ENCODE measurements around the gene CHPF2.
A peak's percentile ranks its signal among the peaks of the same experiment; 100 is the strongest.

Gene CHPF2

GRCh38 chr7:151242159-151243044 lies 10.1 kb downstream of the CHPF2 start:
- 88 to 91% methylated on average over 16 to 18 of the region's 20 CpGs for WGBS, 2 experiments (ENCODE audit: insufficient coverage in 2 of 2)
- no peaks in the 10 kb centered on the region for H3K9me3 ChIP-seq (ENCODE audit: control insufficient read depth, low read length)
- H3K36me3 ChIP-seq (ENCODE audit: control insufficient read depth, insufficient read depth, low read length) = peaks cover 48% of the 10 kb centered on the region
- peaks cover 19% of the 10 kb centered on the region for H3K4me1 ChIP-seq (ENCODE audit: control insufficient read depth, insufficient read depth, low read length, poor library complexity, severe bottlenecking)
- no peak overlapping the region for H3K4me3 ChIP-seq (ENCODE audit: extremely low read depth, insufficient read depth, low read length, poor library complexity, severe bottlenecking)
- H3K27ac ChIP-seq (ENCODE audit: low read depth, low read length, severe bottlenecking) = no peak overlapping the region

GRCh38 chr7:151243045-151243349 lies 10.7 kb downstream of the CHPF2 start:
- H3K4me1 ChIP-seq (ENCODE audit: control insufficient read depth, insufficient read depth, low read length, poor library complexity, severe bottlenecking) = peaks cover 21% of the 10 kb centered on the region
- no peak overlapping the region for H3K27ac ChIP-seq (ENCODE audit: low read depth, low read length, severe bottlenecking)
- H3K36me3 ChIP-seq (ENCODE audit: control insufficient read depth, insufficient read depth, low read length) = peaks cover 42% of the 10 kb centered on the region
- WGBS, 2 experiments (ENCODE audit: insufficient coverage in 2 of 2) = 54 to 86% methylated on average over 1 to 2 of the region's 2 CpGs
- no peaks in the 10 kb centered on the region for H3K9me3 ChIP-seq (ENCODE audit: control insufficient read depth, low read length)
- no peak overlapping the region for H3K4me3 ChIP-seq (ENCODE audit: extremely low read depth, insufficient read depth, low read length, poor library complexity, severe bottlenecking)

GRCh38 chr7:151243408-151244195 lies 11.3 kb downstream of the CHPF2 start:
- H3K9me3 ChIP-seq (ENCODE audit: control insufficient read depth, low read length) = no peaks in the 10 kb centered on the region
- no peak overlapping the region for H3K4me3 ChIP-seq (ENCODE audit: extremely low read depth, insufficient read depth, low read length, poor library complexity, severe bottlenecking)
- peaks cover 21% of the 10 kb centered on the region for H3K4me1 ChIP-seq (ENCODE audit: control insufficient read depth, insufficient read depth, low read length, poor library complexity, severe bottlenecking)
- H3K27ac ChIP-seq (ENCODE audit: low read depth, low read length, severe bottlenecking) = no peak overlapping the region
- peaks cover 36% of the 10 kb centered on the region for H3K36me3 ChIP-seq (ENCODE audit: control insufficient read depth, insufficient read depth, low read length)
- 68 to 79% methylated on average over 12 of the region's 17 CpGs for WGBS, 2 experiments (ENCODE audit: insufficient coverage in 2 of 2)

GRCh38 chr7:151244196-151244840 lies 12.0 kb downstream of the CHPF2 start:
- Histone ChIP-seq H3K27ac (ENCODE audit: low read depth, low read length, severe bottlenecking) (no peak overlapping the region), H3K36me3 (ENCODE audit: control insufficient read depth, insufficient read depth, low read length) (peaks cover 29% of the 10 kb centered on the region), H3K9me3 (ENCODE audit: control insufficient read depth, low read length) (no peaks in the 10 kb centered on the region), H3K4me1 (ENCODE audit: control insufficient read depth, insufficient read depth, low read length, poor library complexity, severe bottlenecking) (peaks cover 21% of the 10 kb centered on the region), H3K4me3 (ENCODE audit: extremely low read depth, insufficient read depth, low read length, poor library complexity, severe bottlenecking) (no peak overlapping the region)
- 42% methylated on average over 3 of the region's 10 CpGs for WGBS, 2 experiments (ENCODE audit: insufficient coverage in 2 of 2)

- peak overlapping the region; percentile 19 for H3K4me3 ChIP-seq (ENCODE audit: extremely low read depth, insufficient read depth, low read length, poor library complexity, severe bottlenecking)
These were observed 12.6 kb downstream of the CHPF2 start for GRCh38 chr7:151244841-151245346.

GRCh38 chr7:151245360-151246101 lies 13.2 kb downstream of the CHPF2 start:
- Histone ChIP-seq H3K27ac (ENCODE audit: low read depth, low read length, severe bottlenecking) (no peak overlapping the region), H3K4me3 (ENCODE audit: extremely low read depth, insufficient read depth, low read length, poor library complexity, severe bottlenecking) (peak overlapping the region; percentile 19), H3K36me3 (ENCODE audit: control insufficient read depth, insufficient read depth, low read length) (peaks cover 17% of the 10 kb centered on the region), H3K9me3 (ENCODE audit: control insufficient read depth, low read length) (no peaks in the 10 kb centered on the region), H3K4me1 (ENCODE audit: control insufficient read depth, insufficient read depth, low read length, poor library complexity, severe bottlenecking) (peaks cover 33% of the 10 kb centered on the region)
- 5 to 6% methylated on average over 38 to 46 of the region's 60 CpGs for WGBS, 2 experiments (ENCODE audit: insufficient coverage in 2 of 2)

More at GRCh38 chr7:151244841-151245346, 12.6 kb downstream of the CHPF2 start:
- H3K27ac ChIP-seq (ENCODE audit: low read depth, low read length, severe bottlenecking) = no peak overlapping the region
- peaks cover 24% of the 10 kb centered on the region for H3K36me3 ChIP-seq (ENCODE audit: control insufficient read depth, insufficient read depth, low read length)
- WGBS, 2 experiments (ENCODE audit: insufficient coverage in 2 of 2) = 14 to 23% methylated on average over 13 to 14 of the region's 15 CpGs
- H3K9me3 ChIP-seq (ENCODE audit: control insufficient read depth, low read length) = no peaks in the 10 kb centered on the region
- peaks cover 26% of the 10 kb centered on the region for H3K4me1 ChIP-seq (ENCODE audit: control insufficient read depth, insufficient read depth, low read length, poor library complexity, severe bottlenecking)

GRCh38 chr7:151246102-151246850 lies 14.0 kb downstream of the CHPF2 start:
- 35 to 37% methylated on average over 6 to 8 of the region's 13 CpGs for WGBS, 2 experiments (ENCODE audit: insufficient coverage in 2 of 2)
- H3K4me1 ChIP-seq (ENCODE audit: control insufficient read depth, insufficient read depth, low read length, poor library complexity, severe bottlenecking) = peaks cover 39% of the 10 kb centered on the region
- H3K9me3 ChIP-seq (ENCODE audit: control insufficient read depth, low read length) = no peaks in the 10 kb centered on the region
- H3K27ac ChIP-seq (ENCODE audit: low read depth, low read length, severe bottlenecking) = no peak overlapping the region
- H3K4me3 ChIP-seq (ENCODE audit: extremely low read depth, insufficient read depth, low read length, poor library complexity, severe bottlenecking) = peak overlapping the region; percentile 56
- peaks cover 10% of the 10 kb centered on the region for H3K36me3 ChIP-seq (ENCODE audit: control insufficient read depth, insufficient read depth, low read length)

- no peak overlapping the region for H3K27ac ChIP-seq (ENCODE audit: low read depth, low read length, severe bottlenecking)
- peak overlapping the region; percentile 56 for H3K4me3 ChIP-seq (ENCODE audit: extremely low read depth, insufficient read depth, low read length, poor library complexity, severe bottlenecking)
- H3K9me3 ChIP-seq (ENCODE audit: control insufficient read depth, low read length) = no peaks in the 10 kb centered on the region
- 55 to 58% methylated on average over 3 of the region's 4 CpGs for WGBS, 2 experiments (ENCODE audit: insufficient coverage in 2 of 2)
- H3K4me1 ChIP-seq (ENCODE audit: control insufficient read depth, insufficient read depth, low read length, poor library complexity, severe bottlenecking) = peaks cover 42% of the 10 kb centered on the region
- peaks cover 4% of the 10 kb centered on the region for H3K36me3 ChIP-seq (ENCODE audit: control insufficient read depth, insufficient read depth, low read length)
These were observed 14.7 kb downstream of the CHPF2 start for GRCh38 chr7:151246851-151247580.

GRCh38 chr7:151247611-151248345 lies 15.5 kb downstream of the CHPF2 start:
- H3K9me3 ChIP-seq (ENCODE audit: control insufficient read depth, low read length) = no peaks in the 10 kb centered on the region
- H3K36me3 ChIP-seq (ENCODE audit: control insufficient read depth, insufficient read depth, low read length) = peaks cover 4% of the 10 kb centered on the region
- peaks cover 48% of the 10 kb centered on the region for H3K4me1 ChIP-seq (ENCODE audit: control insufficient read depth, insufficient read depth, low read length, poor library complexity, severe bottlenecking)
- WGBS, 2 experiments (ENCODE audit: insufficient coverage in 2 of 2) = 13 to 14% methylated on average over 19 to 20 of the region's 29 CpGs
- peak overlapping the region; percentile 56 for H3K4me3 ChIP-seq (ENCODE audit: extremely low read depth, insufficient read depth, low read length, poor library complexity, severe bottlenecking)
- H3K27ac ChIP-seq (ENCODE audit: low read depth, low read length, severe bottlenecking) = peak overlapping the region; percentile 92

Data from mesodermal cell (in vitro differentiated cells).